Stimulated activated CD8-positive, alpha-beta memory T cell treated with anti-CD3 and anti-CD28 coated beads, Interleukin-12 subunit alpha, Interleukin-12 subunit beta, amount 100 ng/mL, for 1 hour (primary cell): ENCODE measurements around the gene ELP4.
"Not testable (repeated sequence)": the region's sequence is repeated elsewhere in the genome, so short reads cannot be mapped to it uniquely, and the experiment has no call there.

Source experiments
- DNase-seq: peaks from one replicate; pipeline ENCODE4 v3.0.0-alpha.2; 2020; ENCODE audit warnings: low read depth

The ELP4 gene

GRCh38 chr11:31646216-31646615 is 136.6 kb downstream of the ELP4 start:
- DNase-seq, result no peak

GRCh38 chr11:31649129-31649966 is 139.8 kb downstream of the ELP4 start:
- DNase-seq, result no peak

DNA sequence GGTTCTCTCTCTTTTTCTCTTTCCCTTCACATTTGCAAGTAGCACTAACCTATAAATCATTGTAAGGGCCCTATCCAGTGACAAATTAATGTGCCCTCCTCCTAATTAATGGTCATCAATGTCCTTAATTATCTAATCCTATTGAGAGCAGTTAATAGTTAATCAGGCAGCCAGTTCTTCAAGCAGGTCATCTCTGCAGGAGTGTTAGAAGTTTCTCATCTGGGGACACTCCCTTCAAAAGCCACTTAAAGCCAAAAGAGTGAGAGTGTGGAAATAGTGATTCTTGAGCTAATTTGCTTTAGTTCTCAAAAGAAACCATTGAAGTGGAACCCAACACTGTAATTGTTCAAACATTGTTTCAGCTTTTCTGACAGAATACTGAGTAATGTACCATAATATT is 141.6 kb downstream of the ELP4 start:
- no peak for DNase-seq

GRCh38 chr11:31651822-31652221 is 142.3 kb downstream of the ELP4 start:
- DNase-seq, result no peak

DNA sequence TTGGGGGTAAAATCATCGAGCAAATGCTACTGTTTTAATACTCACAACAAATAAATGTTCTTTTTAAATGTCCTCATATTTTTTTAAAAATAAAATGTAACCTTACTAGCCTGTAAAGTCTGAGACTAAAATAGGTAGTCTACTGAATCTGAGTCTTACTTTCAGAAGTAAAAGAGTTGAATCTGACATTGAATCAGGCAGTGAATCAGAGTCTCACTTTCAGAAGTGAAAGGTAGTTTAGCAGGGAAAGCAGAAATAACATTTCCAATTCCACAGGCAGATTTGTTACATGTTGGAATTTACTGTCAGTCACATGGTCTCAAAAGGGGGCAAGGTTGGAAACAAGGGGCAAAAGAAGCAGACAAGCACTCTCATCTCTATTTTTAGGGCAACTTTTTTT is 143.0 kb downstream of the ELP4 start:
- no peak for DNase-seq

GRCh38 chr11:31655483-31655882 is 145.9 kb downstream of the ELP4 start:
- DNase-seq, result no peak

- DNase-seq, result no peak
These were observed 146.5 kb downstream of the ELP4 start for GRCh38 chr11:31656051-31656450.

DNA sequence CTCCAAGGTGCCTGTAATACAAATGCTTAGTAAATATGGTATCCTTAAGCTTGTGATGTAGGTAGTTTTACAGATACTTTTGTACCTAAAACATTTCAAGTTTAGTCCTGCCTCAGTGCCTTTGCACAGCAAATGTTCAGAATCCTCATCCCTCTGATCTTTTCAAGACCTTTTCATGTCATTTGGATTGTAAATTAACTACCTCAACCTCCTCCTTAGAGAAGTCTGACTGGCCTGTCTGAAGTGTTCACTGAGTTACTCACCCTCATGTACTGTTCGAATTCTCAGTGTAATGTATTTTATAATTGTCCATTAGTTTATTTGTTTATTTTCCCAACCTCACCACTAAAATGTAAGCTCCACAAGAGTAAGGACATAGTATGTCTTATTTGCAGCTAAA is 147.5 kb downstream of the ELP4 start:
- DNase-seq, result no peak

DNA sequence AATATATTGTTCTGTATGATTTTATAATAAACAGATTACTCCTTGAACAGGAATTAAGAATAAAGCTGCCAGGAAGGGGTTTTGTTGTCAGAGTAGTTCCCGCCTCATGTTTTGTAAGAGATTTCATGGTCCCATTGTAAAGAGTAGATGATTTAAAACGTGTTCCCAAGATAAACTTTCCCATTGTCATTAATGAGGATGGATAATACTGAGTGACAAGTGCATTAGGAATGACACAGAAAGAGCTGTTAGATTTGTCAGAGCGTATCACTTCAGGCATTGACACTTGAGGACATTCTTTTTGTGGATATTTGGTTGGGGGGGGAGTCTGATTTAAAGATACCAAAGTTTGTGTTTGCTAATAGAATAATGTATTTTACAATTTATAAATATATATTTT is 154.6 kb downstream of the ELP4 start:
- DNase-seq, result no peak

- DNase-seq, result no peak
These were observed 155.4 kb downstream of the ELP4 start for GRCh38 chr11:31664954-31665353.

- DNase-seq, result no peak
These were observed 162.1 kb downstream of the ELP4 start for GRCh38 chr11:31671681-31672080.

DNA sequence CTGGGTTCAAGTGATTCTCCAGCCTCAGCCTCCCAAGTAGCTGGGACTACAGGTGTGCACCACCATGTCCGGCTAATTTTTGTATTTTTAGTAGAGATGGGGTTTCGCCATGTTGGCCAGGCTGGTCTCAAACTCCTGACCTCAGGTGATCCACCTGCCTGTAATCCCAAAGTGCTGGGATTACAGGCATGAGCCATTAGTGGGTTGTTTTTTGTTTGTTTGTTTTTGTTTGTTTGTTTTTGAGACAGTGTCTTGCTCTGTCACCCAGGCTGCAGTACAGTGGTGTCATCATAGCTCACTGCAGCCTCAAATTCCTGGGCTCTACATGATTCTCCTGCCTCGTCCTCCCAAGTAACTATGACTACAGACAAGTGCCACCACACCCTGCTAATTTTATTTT is 163.5 kb downstream of the ELP4 start:
- not testable (repeated sequence) for DNase-seq

- DNase-seq, result no peak
These were observed 166.9 kb downstream of the ELP4 start for GRCh38 chr11:31676280-31676982.

DNA sequence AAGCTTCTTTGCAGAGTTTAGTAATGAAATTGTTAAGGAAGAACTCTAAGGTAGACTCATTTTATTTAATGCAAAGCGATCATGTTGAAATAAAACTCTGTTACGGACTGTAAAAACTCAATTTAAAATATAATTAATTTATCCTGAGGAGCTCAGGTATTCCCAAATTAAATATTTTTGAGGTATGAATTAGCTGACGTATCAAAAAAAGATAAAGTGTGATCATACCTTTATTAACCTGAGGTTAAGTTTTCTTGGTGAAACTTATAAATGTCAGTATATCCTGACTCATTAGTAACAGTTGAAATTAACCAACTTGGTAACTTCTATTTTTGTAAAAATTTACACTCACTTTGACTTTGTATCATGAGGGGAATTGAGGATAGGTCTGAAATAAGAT is 171.2 kb downstream of the ELP4 start:
- DNase-seq, result no peak

- no peak for DNase-seq
These were observed 177.7 kb downstream of the ELP4 start for GRCh38 chr11:31687256-31687655.

- no peak for DNase-seq
These were observed 178.3 kb downstream of the ELP4 start for GRCh38 chr11:31687861-31688260.

DNA sequence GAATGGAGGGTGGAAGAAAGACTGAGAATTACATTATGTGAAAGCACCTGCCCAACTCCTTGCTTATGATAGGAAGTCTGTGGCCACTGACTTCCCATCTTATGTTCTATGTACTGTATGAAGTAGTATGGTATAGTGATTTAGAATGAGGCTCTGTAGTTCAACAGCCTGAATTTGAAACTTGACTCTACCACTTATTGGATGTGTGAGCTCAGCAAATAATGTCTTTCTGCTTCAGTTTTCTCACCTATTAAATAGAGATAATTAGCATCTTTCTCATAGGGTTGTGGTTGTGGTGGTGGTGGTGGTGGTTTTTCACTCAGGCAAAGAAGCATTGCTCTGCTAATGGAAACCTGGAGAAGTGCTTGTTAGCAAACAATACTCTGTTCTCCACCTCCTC is 180.0 kb downstream of the ELP4 start:
- no peak for DNase-seq

DNA sequence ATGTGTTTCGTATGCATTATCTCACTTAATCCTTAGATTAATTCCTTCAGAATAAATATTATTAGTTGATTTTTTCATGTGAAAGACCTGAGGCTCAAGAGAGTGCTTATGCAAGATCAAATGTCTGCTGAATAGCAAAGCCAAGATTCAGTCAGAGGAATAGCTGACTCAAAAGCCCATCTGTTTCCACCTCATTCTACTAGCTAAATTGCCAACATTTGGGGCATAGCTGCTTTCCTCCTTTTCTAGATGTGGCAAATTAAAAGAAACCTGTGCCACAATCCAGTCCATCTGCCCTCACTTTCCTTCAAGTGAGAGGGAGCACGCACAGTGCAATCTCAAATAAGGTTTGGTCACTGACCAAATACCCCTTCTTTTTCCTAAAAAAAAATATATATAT is 180.5 kb downstream of the ELP4 start:
- DNase-seq, result no peak

GRCh38 chr11:31690516-31690915 is 180.9 kb downstream of the ELP4 start:
- DNase-seq, result no peak

DNA sequence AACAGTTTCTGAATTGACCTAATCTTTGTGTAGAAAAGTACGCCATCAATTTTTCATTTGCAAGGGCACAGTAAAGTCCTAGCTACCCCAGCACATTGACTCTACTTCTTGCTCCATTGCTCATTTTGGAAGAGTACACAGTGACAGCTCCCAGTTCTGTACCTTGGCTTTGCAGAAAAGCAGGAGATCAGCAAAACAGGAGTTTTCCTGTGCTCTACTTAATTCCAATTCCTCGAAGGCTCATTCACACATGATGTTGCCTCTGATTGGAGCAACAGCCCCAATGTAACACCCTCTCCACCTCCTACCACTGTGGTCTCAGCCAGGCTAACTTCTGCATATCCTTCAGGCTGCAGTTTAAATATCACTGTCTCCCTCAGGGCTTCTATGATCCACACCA is 182.9 kb downstream of the ELP4 start:
- DNase-seq, result no peak

DNA sequence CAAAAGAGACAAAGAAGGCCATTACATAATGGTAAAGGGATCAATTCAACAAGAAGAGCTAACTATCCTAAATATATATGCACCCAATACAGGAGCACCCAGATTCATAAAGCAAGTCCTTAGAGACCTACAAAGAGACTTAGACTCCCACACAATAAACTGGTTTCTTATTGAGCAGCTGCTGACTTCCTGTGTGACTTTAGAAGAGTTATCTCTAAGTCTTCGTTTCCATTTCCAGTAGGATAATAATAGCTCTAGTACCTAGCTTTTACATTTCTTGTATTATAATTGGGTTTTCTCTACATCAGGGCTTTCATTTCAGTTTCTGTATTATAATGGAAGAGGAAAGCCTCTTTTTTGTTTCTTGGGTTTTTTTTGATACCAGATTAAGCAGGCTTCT is 187.5 kb downstream of the ELP4 start:
- not testable (repeated sequence) for DNase-seq

GRCh38 chr11:31699066-31699465 is 189.5 kb downstream of the ELP4 start:
- DNase-seq, result no peak

GRCh38 chr11:31702966-31703365 is 193.4 kb downstream of the ELP4 start:
- DNase-seq, result no peak

- DNase-seq, result no peak
These were observed 196.8 kb downstream of the ELP4 start for GRCh38 chr11:31706357-31706756.
